Progenitor cell of endocrine pancreas (in vitro differentiated cells): ENCODE results near the gene ZFP36. TPM values are rescaled to one million over a fixed set of nuclear protein-coding genes. Genes with fewer than 3 reads are reported as not detected.

Experiments
- DNase-seq: peaks from one replicate; pipeline ENCODE4 v3.0.0; 2021; ENCODE audit warnings: low spot score; ENCODE audit not compliant: unreplicated experiment
- H3K27ac Mint-ChIP-seq: 2 replicates; pipeline ENCODE4 v1.8.0; 2021; ENCODE audit warnings: mild to moderate bottlenecking, moderate library complexity, mixed read lengths
- H3K27me3 Mint-ChIP-seq: 2 replicates; pipeline ENCODE4 v1.8.0; 2021; ENCODE audit warnings: mixed read lengths
- H3K36me3 Mint-ChIP-seq: 2 replicates; pipeline ENCODE4 v1.8.0; 2022; ENCODE audit warnings: mixed read lengths; ENCODE audit not compliant: insufficient read depth
- H3K4me1 Mint-ChIP-seq: 2 replicates; pipeline ENCODE4 v1.8.0; 2021; ENCODE audit warnings: low read depth, mixed read lengths
- H3K4me3 Mint-ChIP-seq: 2 replicates; pipeline ENCODE4 v1.8.0; 2021; ENCODE audit warnings: low read depth, mild to moderate bottlenecking, moderate library complexity, mixed read lengths
- H3K9me3 Mint-ChIP-seq: 2 replicates; pipeline ENCODE4 v1.8.0; 2021; ENCODE audit warnings: low read depth, mixed read lengths
- total RNA-seq: library from RNA; stranded (reverse); gene quantifications from 2 replicates; pipeline ENCODE4 v1.2.1, GENCODE V29; 2021
- TF ChIP-seq, protein P1 (sequence below): fragments of 200-600 bp; sonication (generic); IDR thresholded peaks from one replicate; pipeline ENCODE4 v1.5.0; 2021; ENCODE audit warnings: antibody characterized with exemption, mild to moderate bottlenecking; ENCODE audit not compliant: unreplicated experiment

Gene ZFP36
- total RNA-seq, 1 donor from 2014 or later, result 10.5 TPM

DNA sequence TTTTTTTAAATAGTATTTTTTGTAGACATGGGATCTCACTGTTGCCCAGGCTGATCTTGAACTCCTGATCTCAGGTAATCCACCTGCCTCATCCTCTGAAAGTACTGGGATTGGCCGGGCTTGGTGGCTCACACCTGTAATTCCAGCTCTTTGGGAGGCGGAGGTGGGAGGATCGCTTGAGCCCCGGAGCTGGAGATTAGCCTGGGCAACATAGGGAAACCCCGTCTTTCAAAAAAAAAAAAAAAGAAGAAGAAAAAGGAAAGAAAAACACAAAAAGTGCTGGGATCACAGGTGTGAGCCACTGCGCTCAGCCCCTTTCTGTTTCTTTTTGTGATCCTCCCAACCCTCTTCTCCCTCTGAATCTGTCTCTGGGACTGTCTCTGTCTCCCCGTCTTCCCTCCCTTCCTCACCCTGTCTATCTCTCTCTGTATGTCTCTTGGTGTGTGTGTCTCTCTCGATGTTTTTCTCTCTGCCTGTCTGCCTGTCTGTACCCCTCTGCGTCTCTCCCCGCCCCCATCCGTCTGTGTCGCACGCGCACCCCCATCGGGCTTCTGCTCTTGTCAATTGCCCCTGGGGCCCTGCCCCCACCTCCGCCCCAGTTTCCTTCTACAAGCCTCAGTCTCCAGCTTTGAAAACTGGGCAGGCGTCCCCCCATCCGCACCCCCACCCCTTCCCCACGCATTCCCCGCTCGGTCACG is 540 bp upstream of the ZFP36 start:
- no peak for DNase-seq
- H3K27ac Mint-ChIP-seq, result peak overlapping the region; percentile 92
- H3K36me3 Mint-ChIP-seq, result peaks cover 4% of the 10 kb centered on the region
- peaks cover 37% of the 10 kb centered on the region for H3K4me1 Mint-ChIP-seq
- H3K27me3 Mint-ChIP-seq, result no peaks in the 10 kb centered on the region
- H3K9me3 Mint-ChIP-seq, result no peaks in the 10 kb centered on the region
- peak overlapping the region; percentile 82 for H3K4me3 Mint-ChIP-seq
- TF ChIP-seq, protein P1, sequence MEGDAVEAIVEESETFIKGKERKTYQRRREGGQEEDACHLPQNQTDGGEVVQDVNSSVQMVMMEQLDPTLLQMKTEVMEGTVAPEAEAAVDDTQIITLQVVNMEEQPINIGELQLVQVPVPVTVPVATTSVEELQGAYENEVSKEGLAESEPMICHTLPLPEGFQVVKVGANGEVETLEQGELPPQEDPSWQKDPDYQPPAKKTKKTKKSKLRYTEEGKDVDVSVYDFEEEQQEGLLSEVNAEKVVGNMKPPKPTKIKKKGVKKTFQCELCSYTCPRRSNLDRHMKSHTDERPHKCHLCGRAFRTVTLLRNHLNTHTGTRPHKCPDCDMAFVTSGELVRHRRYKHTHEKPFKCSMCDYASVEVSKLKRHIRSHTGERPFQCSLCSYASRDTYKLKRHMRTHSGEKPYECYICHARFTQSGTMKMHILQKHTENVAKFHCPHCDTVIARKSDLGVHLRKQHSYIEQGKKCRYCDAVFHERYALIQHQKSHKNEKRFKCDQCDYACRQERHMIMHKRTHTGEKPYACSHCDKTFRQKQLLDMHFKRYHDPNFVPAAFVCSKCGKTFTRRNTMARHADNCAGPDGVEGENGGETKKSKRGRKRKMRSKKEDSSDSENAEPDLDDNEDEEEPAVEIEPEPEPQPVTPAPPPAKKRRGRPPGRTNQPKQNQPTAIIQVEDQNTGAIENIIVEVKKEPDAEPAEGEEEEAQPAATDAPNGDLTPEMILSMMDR, result no peak

DNA sequence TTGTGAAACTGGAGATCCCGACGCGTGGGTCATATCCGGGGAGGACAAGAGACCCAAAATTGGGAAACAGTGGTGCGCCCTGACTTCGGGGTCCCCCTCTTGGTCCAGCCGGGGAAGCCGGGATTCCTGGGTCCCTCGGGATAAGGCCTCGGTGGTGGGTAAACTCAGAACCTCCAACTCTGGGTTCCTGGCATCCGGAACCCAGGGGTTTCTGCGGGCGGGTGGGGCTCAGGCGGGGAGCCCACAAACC is 688 bp downstream of the ZFP36 start:
- H3K4me3 Mint-ChIP-seq, result peak overlapping the region; percentile 89
- TF ChIP-seq, protein P1, result no peak
- H3K36me3 Mint-ChIP-seq, result peaks cover 4% of the 10 kb centered on the region
- no peak for DNase-seq
- peak overlapping the region; percentile 96 for H3K27ac Mint-ChIP-seq
- H3K4me1 Mint-ChIP-seq, result peaks cover 37% of the 10 kb centered on the region
- H3K27me3 Mint-ChIP-seq, result no peaks in the 10 kb centered on the region
- H3K9me3 Mint-ChIP-seq, result no peaks in the 10 kb centered on the region

DNA sequence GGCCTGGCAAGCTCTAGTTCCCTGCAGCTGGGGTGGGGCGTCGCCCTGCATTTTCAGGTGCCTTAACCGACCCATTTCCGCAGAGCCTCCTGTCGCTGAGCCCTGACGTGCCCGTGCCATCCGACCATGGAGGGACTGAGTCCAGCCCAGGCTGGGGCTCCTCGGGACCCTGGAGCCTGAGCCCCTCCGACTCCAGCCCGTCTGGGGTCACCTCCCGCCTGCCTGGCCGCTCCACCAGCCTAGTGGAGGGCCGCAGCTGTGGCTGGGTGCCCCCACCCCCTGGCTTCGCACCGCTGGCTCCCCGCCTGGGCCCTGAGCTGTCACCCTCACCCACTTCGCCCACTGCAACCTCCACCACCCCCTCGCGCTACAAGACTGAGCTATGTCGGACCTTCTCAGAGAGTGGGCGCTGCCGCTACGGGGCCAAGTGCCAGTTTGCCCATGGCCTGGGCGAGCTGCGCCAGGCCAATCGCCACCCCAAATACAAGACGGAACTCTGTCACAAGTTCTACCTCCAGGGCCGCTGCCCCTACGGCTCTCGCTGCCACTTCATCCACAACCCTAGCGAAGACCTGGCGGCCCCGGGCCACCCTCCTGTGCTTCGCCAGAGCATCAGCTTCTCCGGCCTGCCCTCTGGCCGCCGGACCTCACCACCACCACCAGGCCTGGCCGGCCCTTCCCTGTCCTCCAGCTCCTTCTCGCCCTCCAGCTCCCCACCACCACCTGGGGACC is 1.2 kb downstream of the ZFP36 start:
- Mint-ChIP-seq H3K27ac (peak overlapping the region; percentile 96), H3K4me1 (peaks cover 36% of the 10 kb centered on the region), H3K27me3 (no peaks in the 10 kb centered on the region), H3K36me3 (peaks cover 4% of the 10 kb centered on the region), H3K4me3 (peak overlapping the region; percentile 89), H3K9me3 (no peaks in the 10 kb centered on the region)
- no peak for DNase-seq
- TF ChIP-seq, protein P1, result no peak

DNA sequence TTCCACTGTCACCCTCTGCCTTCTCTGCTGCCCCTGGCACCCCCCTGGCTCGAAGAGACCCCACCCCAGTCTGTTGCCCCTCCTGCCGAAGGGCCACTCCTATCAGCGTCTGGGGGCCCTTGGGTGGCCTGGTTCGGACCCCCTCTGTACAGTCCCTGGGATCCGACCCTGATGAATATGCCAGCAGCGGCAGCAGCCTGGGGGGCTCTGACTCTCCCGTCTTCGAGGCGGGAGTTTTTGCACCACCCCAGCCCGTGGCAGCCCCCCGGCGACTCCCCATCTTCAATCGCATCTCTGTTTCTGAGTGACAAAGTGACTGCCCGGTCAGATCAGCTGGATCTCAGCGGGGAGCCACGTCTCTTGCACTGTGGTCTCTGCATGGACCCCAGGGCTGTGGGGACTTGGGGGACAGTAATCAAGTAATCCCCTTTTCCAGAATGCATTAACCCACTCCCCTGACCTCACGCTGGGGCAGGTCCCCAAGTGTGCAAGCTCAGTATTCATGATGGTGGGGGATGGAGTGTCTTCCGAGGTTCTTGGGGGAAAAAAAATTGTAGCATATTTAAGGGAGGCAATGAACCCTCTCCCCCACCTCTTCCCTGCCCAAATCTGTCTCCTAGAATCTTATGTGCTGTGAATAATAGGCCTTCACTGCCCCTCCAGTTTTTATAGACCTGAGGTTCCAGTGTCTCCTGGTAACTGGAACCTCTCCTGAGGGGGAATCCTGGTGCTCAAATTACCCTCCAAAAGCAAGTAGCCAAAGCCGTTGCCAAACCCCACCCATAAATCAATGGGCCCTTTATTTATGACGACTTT is 2.0 kb downstream of the ZFP36 start:
- H3K36me3 Mint-ChIP-seq, result peaks cover 4% of the 10 kb centered on the region
- no peaks in the 10 kb centered on the region for H3K9me3 Mint-ChIP-seq
- TF ChIP-seq, protein P1, result no peak
- H3K27ac Mint-ChIP-seq, result peak overlapping the region; percentile 94
- H3K27me3 Mint-ChIP-seq, result no peaks in the 10 kb centered on the region
- peak overlapping the region; percentile 89 for H3K4me3 Mint-ChIP-seq
- peaks cover 33% of the 10 kb centered on the region for H3K4me1 Mint-ChIP-seq
- no peak for DNase-seq
